ENCODE measurements around the gene NCOR1.
"Not testable (repeated sequence)": the region's sequence is repeated elsewhere in the genome, so short reads cannot be mapped to it uniquely, and the experiment has no call there.

Gene NCOR1

GRCh38 chr17:16214190-16215001 lies 938 bp downstream of the NCOR1 start:
- DNase-seq, result no peak

GRCh38 chr17:16212793-16213192 lies 2.5 kb downstream of the NCOR1 start:
- DNase-seq, result no peak

GRCh38 chr17:16211590-16211989 lies 3.7 kb downstream of the NCOR1 start:
- no peak for DNase-seq

GRCh38 chr17:16204763-16205162 lies 10.6 kb downstream of the NCOR1 start:
- DNase-seq, result not testable (repeated sequence)

- DNase-seq, result not testable (repeated sequence)
Observed at GRCh38 chr17:16202554-16203500, 12.5 kb downstream of the NCOR1 start.

GRCh38 chr17:16201693-16202131 lies 13.6 kb downstream of the NCOR1 start:
- not testable (repeated sequence) for DNase-seq

GRCh38 chr17:16199093-16199492 lies 16.2 kb downstream of the NCOR1 start:
- DNase-seq, result no peak

GRCh38 chr17:16197276-16197675 lies 18.1 kb downstream of the NCOR1 start:
- no peak for DNase-seq

- not testable (repeated sequence) for DNase-seq
Observed at GRCh38 chr17:16194307-16194835, 21.0 kb downstream of the NCOR1 start.

- no peak for DNase-seq
Observed at GRCh38 chr17:16191604-16192003, 23.7 kb downstream of the NCOR1 start.

GRCh38 chr17:16190703-16191360 lies 24.5 kb downstream of the NCOR1 start:
- DNase-seq, result no peak

- no peak for DNase-seq
Observed at GRCh38 chr17:16189791-16190348, 25.5 kb downstream of the NCOR1 start.

- DNase-seq, result no peak
Observed at GRCh38 chr17:16187642-16188041, 27.7 kb downstream of the NCOR1 start.

GRCh38 chr17:16181581-16181980 lies 33.8 kb downstream of the NCOR1 start:
- DNase-seq, result no peak

GRCh38 chr17:16178836-16179235 lies 36.5 kb downstream of the NCOR1 start:
- no peak for DNase-seq

GRCh38 chr17:16171613-16172012 lies 43.7 kb downstream of the NCOR1 start:
- no peak for DNase-seq

- not testable (repeated sequence) for DNase-seq
Observed at GRCh38 chr17:16166766-16167165, 48.6 kb downstream of the NCOR1 start.

GRCh38 chr17:16158714-16159113 lies 56.6 kb downstream of the NCOR1 start:
- DNase-seq, result no peak

- DNase-seq, result no peak
Observed at GRCh38 chr17:16155536-16155935, 59.8 kb downstream of the NCOR1 start.

- not testable (repeated sequence) for DNase-seq
Observed at GRCh38 chr17:16152326-16152725, 63.0 kb downstream of the NCOR1 start.

- DNase-seq, result no peak
Observed at GRCh38 chr17:16150251-16150856, 65.0 kb downstream of the NCOR1 start.

GRCh38 chr17:16148596-16148995 lies 66.7 kb downstream of the NCOR1 start:
- DNase-seq, result no peak

Measured in activated naive CD4-positive, alpha-beta T cell treated with anti-CD3 and anti-CD28 coated beads, Interleukin-2, amount 50 U/mL, for 16 hours (primary cell).